Measurements from ENCODE around the gene HTT. TPM values are rescaled to one million over a fixed set of nuclear protein-coding genes. Genes with fewer than 3 reads are reported as not detected.

Gene HTT
- total and polyA plus RNA-seq, 2 of the 13 experiments (the other 11 are each of a cell fraction or from before 2014, with no cell fraction given) = 17.5 to 19.5 TPM

- no peak for TF ChIP-seq MTF2 (CRISPR knock-in tag; IDR thresholded peaks at IDR 0.05; ENCODE audit: borderline replicate concordance)
- no peak for TF ChIP-seq ZNF460 (CRISPR knock-in tag; IDR thresholded peaks at IDR 0.05; ENCODE audit: borderline replicate concordance)
- no peak for TF ChIP-seq PTBP1 (IDR thresholded peaks at IDR 0.05; ENCODE audit: low read depth, low read length, poor library complexity, severe bottlenecking)
- TF ChIP-seq ARNTL (CRISPR knock-in tag; IDR thresholded peaks at IDR 0.05) = no peak
- TF ChIP-seq MTERF4 (CRISPR knock-in tag; IDR thresholded peaks at IDR 0.05) = no peak
- TF ChIP-seq FOXO4 (CRISPR knock-in tag; conservative IDR thresholded peaks at IDR 0.05) = 0 out of 2 replicates have a peak, but pooled peaks have one; percentile 59
- TF ChIP-seq KDM5B (CRISPR knock-in tag; IDR thresholded peaks at IDR 0.05; ENCODE audit: borderline replicate concordance) = no peak; the same call in 1 of the 2 replicates
- TF ChIP-seq CENPX (CRISPR knock-in tag; IDR thresholded peaks at IDR 0.05) = no peak
- TF ChIP-seq KDM3A (CRISPR knock-in tag; IDR thresholded peaks at IDR 0.05; ENCODE audit: low read depth) = no peak
- TF ChIP-seq ATF4 (CRISPR knock-in tag; IDR thresholded peaks at IDR 0.05) = no peak
- TF ChIP-seq ZNF530 (CRISPR knock-in tag; IDR thresholded peaks at IDR 0.05; ENCODE audit: low read depth) = no peak
- no peak for TF ChIP-seq PRDM10 (CRISPR knock-in tag; IDR thresholded peaks at IDR 0.05; ENCODE audit: low read depth)
- TF ChIP-seq ZNF775 (CRISPR knock-in tag; IDR thresholded peaks at IDR 0.05; ENCODE audit: borderline replicate concordance) = no peak
- TF ChIP-seq ATF6 (CRISPR knock-in tag; conservative IDR thresholded peaks at IDR 0.05) = no peak
- no peak for TF ChIP-seq SALL2 (CRISPR knock-in tag; IDR thresholded peaks at IDR 0.05)
- TF ChIP-seq CEBPB (IDR thresholded peaks at IDR 0.05; ENCODE audit: borderline replicate concordance, low read depth, low read length) = no peak
- TF ChIP-seq HDAC2 (CRISPR knock-in tag; IDR thresholded peaks at IDR 0.05) = 0 out of 2 replicates have a peak, but pooled peaks have one; percentile 25
- TF ChIP-seq SRF (IDR thresholded peaks at IDR 0.05; ENCODE audit: low read depth, low read length) = no peak
- no peak for TF ChIP-seq ZNF703 (CRISPR knock-in tag; IDR thresholded peaks at IDR 0.05; ENCODE audit: borderline replicate concordance)
- no peak for TF ChIP-seq PRMT3 (CRISPR knock-in tag; IDR thresholded peaks at IDR 0.05; ENCODE audit: borderline replicate concordance, low read depth)
Observed at GRCh38 chr4:3179126-3179706, 104.7 kb downstream of the HTT start (continued).

Measured in HepG2 (cell line).